Hair follicular keratinocyte (primary cell): ENCODE results near the gene MYCBP. TPM values are rescaled to one million over a fixed set of nuclear protein-coding genes. Genes with fewer than 3 reads are reported as not detected.

Experiments used
- total RNA-seq: library from RNA; depleted of rRNA; stranded (reverse); fragments of >200 nt; gene quantifications from 2 replicates; pipeline ENCODE4 v1.2.3, GENCODE V29; 2015

The MYCBP gene
- total RNA-seq: 32.8 and 47.2 TPM in 2 replicates

GRCh38 chr1:38873027-38873969, at the start of gene MYCBP:
Gene MYCBP (minus strand): TSS chr1:38873348. CDS start chr1:38873305, 43 bp downstream.

DNA sequence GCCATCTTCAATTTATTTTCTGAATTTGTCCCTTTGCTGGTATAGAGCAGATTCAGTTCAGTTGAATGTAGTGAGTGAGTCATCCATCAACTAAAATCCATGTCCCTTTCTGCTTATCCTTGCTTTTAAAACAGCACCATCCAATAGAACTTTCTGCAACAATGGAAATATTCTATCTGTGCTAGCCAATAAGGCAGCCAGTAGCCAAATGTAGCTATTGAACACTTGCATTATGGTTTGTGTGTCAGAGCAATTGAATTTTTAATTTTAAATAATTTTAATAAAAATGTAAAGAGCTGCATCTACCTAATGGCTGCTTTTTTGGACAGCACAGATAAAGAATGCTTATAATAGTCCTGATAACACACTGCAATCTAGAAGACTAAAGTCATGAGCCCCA, 8.3 kb upstream of the MYCBP start, which contains the start of gene GJA9:
Gene GJA9 (minus strand): TSS at position 101 of the 400 bp plus-strand sequence. CDS start 5,489 bp downstream, outside the sequence.

DNA sequence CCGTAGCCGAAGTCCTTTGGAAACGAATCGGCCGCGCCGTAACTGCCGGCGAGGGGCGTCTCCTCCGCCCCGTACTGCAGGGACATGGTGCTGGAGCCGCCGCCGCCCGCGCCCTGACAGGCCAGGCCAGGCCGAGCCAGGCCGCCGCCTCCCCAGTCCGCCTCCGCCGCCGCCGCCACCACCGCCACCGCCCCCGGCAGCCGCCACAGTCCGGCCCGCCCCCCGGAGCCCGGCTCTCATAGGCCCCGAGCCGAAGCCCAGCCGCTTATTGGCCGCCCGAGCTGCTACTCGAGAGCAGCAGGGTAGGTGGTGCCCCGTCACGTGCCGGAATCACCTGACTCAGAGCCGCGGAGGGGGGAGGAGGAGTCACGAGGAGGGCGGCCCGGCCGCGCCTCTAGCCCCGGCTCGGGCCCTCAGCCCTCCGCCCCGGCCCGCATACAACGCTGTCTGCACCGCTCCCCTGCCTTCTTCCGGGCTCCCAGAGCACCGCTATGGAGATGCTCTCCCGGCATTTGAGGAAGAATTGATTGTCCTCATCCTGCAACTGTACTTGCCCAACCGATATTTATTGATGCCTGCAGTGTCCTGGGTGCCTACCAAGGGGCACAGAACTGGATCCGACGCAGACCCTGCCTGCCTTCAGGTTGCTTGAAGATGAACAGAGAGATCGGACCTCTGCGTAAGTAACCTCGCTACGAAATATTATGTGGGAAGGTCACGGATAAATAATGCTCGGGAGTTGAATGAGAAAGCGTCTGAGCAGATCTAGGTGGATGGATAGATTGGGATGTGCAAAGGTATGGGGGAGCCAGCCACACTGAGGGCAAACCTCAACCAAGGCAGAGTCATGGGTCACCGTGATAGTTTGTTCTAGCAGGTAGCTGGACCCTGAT, 13.3 kb downstream of the MYCBP start, which contains the start of gene RRAGC:
Gene RRAGC (minus strand): TSS at position 212 of the 893 bp plus-strand sequence. CDS start 126 bp downstream, at position 86.

Other genes starting within 250 kb of the MYCBP start
- 10.1 and 10.9 TPM in 2 replicates for gene RRAGC, start 13.6 kb downstream of the MYCBP start, total RNA-seq
- 0.08 TPM in 1 of 2 replicates, not detected in the other for gene GJA9, start 8.2 kb upstream of the MYCBP start, total RNA-seq
- 3.9 and 8.7 TPM in 2 replicates for gene RHBDL2, start 68.5 kb upstream of the MYCBP start, total RNA-seq
- gene AKIRIN1, start 117.9 kb upstream of the MYCBP start, total RNA-seq: 46.1 and 47.2 TPM in 2 replicates
- 485 and 577 TPM in 2 replicates for gene NDUFS5, start 153.0 kb upstream of the MYCBP start, total RNA-seq